ENCODE data around the gene ATAD2B.

Gene ATAD2B

DNA sequence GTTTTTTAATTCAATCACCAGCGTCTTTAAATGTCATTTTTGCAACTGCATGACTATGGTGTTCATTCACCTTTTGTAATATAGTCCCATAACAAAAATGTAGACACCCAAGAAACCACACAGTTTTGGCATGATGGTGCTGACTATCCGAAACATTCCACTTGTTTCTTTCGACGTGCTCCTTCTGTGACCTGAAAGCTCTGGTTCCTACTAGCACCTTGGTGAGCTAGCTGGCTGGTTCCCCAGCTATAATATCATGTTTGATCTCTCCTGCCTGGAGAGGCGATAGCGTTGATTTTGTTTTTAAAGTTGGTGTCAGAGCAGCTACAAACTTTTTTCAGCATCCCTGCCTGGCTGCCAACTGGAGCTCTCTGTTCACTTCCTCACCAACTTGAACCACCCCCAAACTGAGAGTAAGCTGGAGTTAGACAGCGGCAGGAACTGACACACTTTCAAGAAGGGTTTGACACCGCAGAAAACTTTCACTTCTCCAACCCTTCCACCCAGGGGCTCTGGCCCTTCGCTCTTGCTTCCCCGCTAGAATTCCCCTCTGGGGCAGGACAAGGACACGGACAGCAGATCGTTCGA lies 1.1 kb downstream of the ATAD2B start:
- TF ChIP-seq, protein P1, sequence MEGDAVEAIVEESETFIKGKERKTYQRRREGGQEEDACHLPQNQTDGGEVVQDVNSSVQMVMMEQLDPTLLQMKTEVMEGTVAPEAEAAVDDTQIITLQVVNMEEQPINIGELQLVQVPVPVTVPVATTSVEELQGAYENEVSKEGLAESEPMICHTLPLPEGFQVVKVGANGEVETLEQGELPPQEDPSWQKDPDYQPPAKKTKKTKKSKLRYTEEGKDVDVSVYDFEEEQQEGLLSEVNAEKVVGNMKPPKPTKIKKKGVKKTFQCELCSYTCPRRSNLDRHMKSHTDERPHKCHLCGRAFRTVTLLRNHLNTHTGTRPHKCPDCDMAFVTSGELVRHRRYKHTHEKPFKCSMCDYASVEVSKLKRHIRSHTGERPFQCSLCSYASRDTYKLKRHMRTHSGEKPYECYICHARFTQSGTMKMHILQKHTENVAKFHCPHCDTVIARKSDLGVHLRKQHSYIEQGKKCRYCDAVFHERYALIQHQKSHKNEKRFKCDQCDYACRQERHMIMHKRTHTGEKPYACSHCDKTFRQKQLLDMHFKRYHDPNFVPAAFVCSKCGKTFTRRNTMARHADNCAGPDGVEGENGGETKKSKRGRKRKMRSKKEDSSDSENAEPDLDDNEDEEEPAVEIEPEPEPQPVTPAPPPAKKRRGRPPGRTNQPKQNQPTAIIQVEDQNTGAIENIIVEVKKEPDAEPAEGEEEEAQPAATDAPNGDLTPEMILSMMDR (IDR thresholded peaks at IDR 0.05; ENCODE audit: low read depth, low read length): no peak
- no peak for DNase-seq (ENCODE audit: extremely low read depth, low read depth)

- no peak for DNase-seq (ENCODE audit: extremely low read depth, low read depth)
- TF ChIP-seq, protein P1 (IDR thresholded peaks at IDR 0.05; ENCODE audit: low read depth, low read length): no peak
These were observed 2.1 kb downstream of the ATAD2B start for GRCh38 chr2:23924589-23925359.

DNA sequence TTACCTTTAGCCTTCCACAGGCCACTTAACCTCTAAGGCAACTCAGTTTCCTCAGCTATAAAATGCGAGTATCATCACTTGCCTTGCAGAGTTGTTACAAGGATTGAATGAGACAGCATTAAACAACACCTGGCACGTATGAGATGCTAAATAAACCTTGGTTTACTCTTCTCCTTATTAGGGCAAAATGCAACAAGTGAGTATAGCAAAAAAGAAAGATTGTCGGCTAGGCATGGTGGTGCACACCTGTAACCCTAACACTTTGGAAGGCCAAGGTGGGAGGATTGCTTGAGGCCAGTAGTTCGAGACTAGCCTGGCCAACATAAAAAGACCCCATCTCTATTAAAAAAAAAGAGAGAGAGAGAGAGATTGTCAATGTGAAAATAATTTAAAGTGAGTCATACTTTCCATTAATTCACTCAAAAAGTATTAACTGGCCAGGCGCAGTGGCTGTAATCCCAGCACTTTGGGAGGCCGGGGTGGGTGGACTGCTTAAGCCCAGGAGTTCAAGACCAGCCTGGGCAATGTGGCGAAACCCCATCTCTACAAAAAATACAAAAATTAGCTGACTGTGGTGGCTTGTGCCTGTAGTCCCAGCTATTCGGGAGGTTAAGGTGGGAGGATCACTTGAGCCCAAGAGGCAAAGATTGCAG lies 8.0 kb downstream of the ATAD2B start:
- DNase-seq (ENCODE audit: extremely low read depth, low read depth): no peak
- TF ChIP-seq, protein P1 (IDR thresholded peaks at IDR 0.05; ENCODE audit: low read depth, low read length): no peak

DNA sequence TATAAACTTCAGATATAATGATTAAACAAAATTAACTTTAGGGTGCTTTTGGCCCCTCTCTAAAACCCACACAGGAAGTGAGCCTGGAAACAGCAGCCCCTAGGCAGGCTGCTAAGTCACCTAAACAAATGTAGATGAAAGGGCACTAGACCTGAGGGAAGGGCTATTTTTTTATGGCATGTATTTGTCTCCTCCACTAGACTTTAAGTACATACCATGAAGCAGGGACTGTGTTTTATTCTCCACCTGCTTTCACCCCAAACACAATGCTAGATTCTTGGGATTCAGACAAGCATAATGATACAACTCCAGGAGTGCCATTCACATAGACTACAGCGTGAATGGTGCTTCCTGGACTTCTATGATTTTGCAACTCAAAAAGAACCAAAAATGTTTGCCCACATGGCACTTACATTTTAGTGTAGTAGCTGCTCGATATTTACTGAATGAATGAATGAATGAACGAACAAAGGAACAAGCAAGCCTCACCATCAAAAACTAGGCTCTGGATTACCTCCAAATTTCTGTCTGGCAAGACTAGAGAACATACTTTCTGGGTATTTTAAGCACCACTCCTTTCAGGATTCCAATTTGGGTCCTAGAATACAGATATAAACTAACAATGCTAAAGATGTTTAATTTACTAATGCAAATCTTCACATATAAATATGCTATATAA lies 10.1 kb downstream of the ATAD2B start:
- DNase-seq (ENCODE audit: extremely low read depth, low read depth): no peak
- TF ChIP-seq, protein P1 (IDR thresholded peaks at IDR 0.05; ENCODE audit: low read depth, low read length): no peak

GRCh38 chr2:23915327-23915726 lies 11.6 kb downstream of the ATAD2B start:
- no peak for DNase-seq (ENCODE audit: extremely low read depth, low read depth)
- TF ChIP-seq, protein P1 (IDR thresholded peaks at IDR 0.05; ENCODE audit: low read depth, low read length): no peak

- TF ChIP-seq, protein P1 (IDR thresholded peaks at IDR 0.05; ENCODE audit: low read depth, low read length): no peak
- DNase-seq (ENCODE audit: extremely low read depth, low read depth): no peak
These were observed 14.9 kb downstream of the ATAD2B start for GRCh38 chr2:23912054-23912453.
